Measurements from ENCODE around the gene FCHSD2. TPM values are rescaled to one million over a fixed set of nuclear protein-coding genes. Genes with fewer than 3 reads are reported as not detected.

The FCHSD2 gene
- total and polyA plus RNA-seq, 2 of the 8 experiments (the other 6 are each of a cell fraction or from before 2014, with no cell fraction given) = 4.1 to 7.8 TPM

- H3K23me2 ChIP-seq (ENCODE audit: low read depth, low read length) = peaks cover 5% of the 10 kb centered on the region; the same call in 1 of the 2 replicates
- CTCF ChIA-PET (ENCODE audit: partially characterized antibody) = interaction anchor here (0.8 to 11.9 kb wide), 11 partner anchors 12 to 463 kb away, joined by 3 to 258 read pairs (median 6); partner anchors contain the start of gene FCHSD2
- H3K79me1 ChIP-seq (ENCODE audit: low read depth, low read length) = no peaks in the 10 kb centered on the region
- H2BK20ac ChIP-seq (ENCODE audit: low read length) = no peak overlapping the region
- no peaks in the 10 kb centered on the region for H3K79me2 ChIP-seq (ENCODE audit: control insufficient read depth in 1 of 2, insufficient read depth in 2 of 2, low read length in 2 of 2)
- TF ChIP-seq ATF2 (IDR thresholded peaks at IDR 0.05; ENCODE audit: low read length) = no peak
- TF ChIP-seq EP300 (IDR thresholded peaks at IDR 0.05; ENCODE audit: borderline replicate concordance in 1 of 2, low read depth in 2 of 2, low read length in 2 of 2) = no peak
- no peak for TF ChIP-seq JUND (IDR thresholded peaks at IDR 0.05; ENCODE audit: low read length)
- TF ChIP-seq SRF (IDR thresholded peaks at IDR 0.05; ENCODE audit: low read depth, low read length) = no peak
- no peak for TF ChIP-seq HDAC2 (IDR thresholded peaks at IDR 0.05; ENCODE audit: borderline replicate concordance in 1 of 2, low read depth in 2 of 2, low read length in 2 of 2)
- no peak for TF ChIP-seq TAF7 (optimal IDR thresholded peaks at IDR 0.05; ENCODE audit: borderline replicate concordance, low read depth, low read length)
- no peak for TF ChIP-seq USF2 (IDR thresholded peaks at IDR 0.05; ENCODE audit: low read length)
- TF ChIP-seq SIX5 (IDR thresholded peaks at IDR 0.05; ENCODE audit: low read depth, low read length) = no peak
- no peak overlapping the region for H3K14ac ChIP-seq (ENCODE audit: insufficient read length)
- peaks cover 3 to 9% (median 6%) of the 10 kb centered on the region in 4 experiments for H3K4me1 ChIP-seq (replicated peaks in 1 of 4; ENCODE audit: control insufficient read depth in 3 of 4, insufficient read depth in 4 of 4, low read length in 3 of 4)
- WGBS, 2 experiments (ENCODE audit: extremely low coverage in 1 of 2, insufficient coverage in 1 of 2, insufficient read length in 1 of 2, insufficient replicate concordance in 2 of 2, low coverage in 1 of 2, low lambda C conversion rate in 2 of 2, missing lambda C conversion rate in 1 of 2) = 91% methylated on average over 8 of the region's 8 CpGs; no CpG with 5 or more reads in 1 of the 2 experiments
- H2BK120ac ChIP-seq (replicated peaks; ENCODE audit: low read depth, low read length) = no peak overlapping the region
- no peak overlapping the region for H4K8ac ChIP-seq (ENCODE audit: extremely low read depth, insufficient read depth, low read length)
- DNase-seq (ENCODE audit: low read depth in 1 of 2, low spot score in 2 of 2) (no peak), FAIRE-seq (no peak)
- H3K23ac ChIP-seq (ENCODE audit: insufficient read length) = no peak overlapping the region
- no peak overlapping the region for H4K5ac ChIP-seq (ENCODE audit: insufficient read length, low read depth, low read length)
- H3K4me2 ChIP-seq (ENCODE audit: insufficient read depth in 1 of 2, low read depth in 2 of 2, low read length in 2 of 2) = no peak overlapping the region
- no peak overlapping the region for H4K91ac ChIP-seq (replicated peaks; ENCODE audit: insufficient read length, low read length)
- no peak overlapping the region for H2AFZ ChIP-seq (ENCODE audit: low read length)
- H3K36me3 ChIP-seq (ENCODE audit: control insufficient read depth in 2 of 4, insufficient read depth in 4 of 4, low read length in 3 of 4) = no peaks in the 10 kb centered on the region; a peak in 1 of 8 replicates
- H3K56ac ChIP-seq (replicated peaks; ENCODE audit: insufficient read length, low read depth, low read length) = no peak overlapping the region
- peaks cover 0 to 13% (median 9%) of the 10 kb centered on the region in 4 experiments; a peak in 6 of 7 replicates for H3K27me3 ChIP-seq (replicated peaks in 1 of 4; ENCODE audit: control insufficient read depth in 3 of 4, extremely low read depth in 1 of 4, insufficient read depth in 3 of 4, low read length in 3 of 4)
- POLR2A ChIA-PET (ENCODE audit: partially characterized antibody) = interaction anchor here (0.9 to 1.4 kb wide), 2 partner anchors 9 to 95 kb away, joined by 3 read pairs; no protein-coding TSS in a partner anchor
- no peak overlapping the region for H2AK5ac ChIP-seq (ENCODE audit: low read depth, low read length)
- peaks cover 0 to 2% of the 10 kb centered on the region in 2 experiments for H4K20me1 ChIP-seq (replicated peaks in 1 of 2; ENCODE audit: control insufficient read depth in 1 of 2, insufficient read depth in 2 of 2, low read length in 2 of 2)
- no peak overlapping the region for H3K4me3 ChIP-seq (ENCODE audit: extremely low read depth in 1 of 4, insufficient read depth in 2 of 4, low read depth in 3 of 4, low read length in 4 of 4)
- no peak overlapping the region for H2BK12ac ChIP-seq (ENCODE audit: low read depth, low read length)
- no peak overlapping the region for H2BK5ac ChIP-seq (ENCODE audit: low read depth, low read length)
- no peak overlapping the region for H2BK15ac ChIP-seq (ENCODE audit: low read length)
- H3K18ac ChIP-seq (ENCODE audit: extremely low read depth, low read length) = no peak overlapping the region
- no peaks in the 10 kb centered on the region for H3K9me3 ChIP-seq (ENCODE audit: insufficient read depth in 2 of 2, low read depth in 1 of 2, low read length in 1 of 2)
- no peak overlapping the region for H3K4ac ChIP-seq (replicated peaks; ENCODE audit: insufficient read length, low read depth, low read length)
- no peak overlapping the region for H3K9ac ChIP-seq (replicated peaks in 1 of 4; ENCODE audit: extremely low read depth in 1 of 4, low read depth in 3 of 4, low read length in 3 of 4)
- no peak overlapping the region for H3K27ac ChIP-seq (ENCODE audit: low read depth, low read length)
Measured at GRCh38 chr11:72826942-72827480, 315.1 kb downstream of the FCHSD2 start.
